Neuronal stem cell (in vitro differentiated cells): ENCODE measurements around the gene DBNDD2.

ENCODE experiments used
- DNase-seq: peaks from one replicate; pipeline ENCODE4 v3.0.0-alpha.2; 2013; ENCODE audit warnings: low spot score
- H2AFZ ChIP-seq: one replicate; pipeline ENCODE4 v1.6.1; 2013; ENCODE audit warnings: mild to moderate bottlenecking, low read length, inconsistent platforms
- H2AK5ac ChIP-seq: 2 replicates; pipeline ENCODE4 v1.6.1; 2013; ENCODE audit warnings: low read depth, mild to moderate bottlenecking, inconsistent platforms, low read length, moderate library complexity, mixed read lengths
- H2BK120ac ChIP-seq: 2 replicates; pipeline ENCODE4 v1.6.1; 2013; ENCODE audit warnings: low read depth, mild to moderate bottlenecking, inconsistent platforms, low read length, moderate library complexity, mixed read lengths
- H2BK12ac ChIP-seq: one replicate; pipeline ENCODE4 v1.6.1; 2013; ENCODE audit warnings: low read length, inconsistent platforms
- H2BK15ac ChIP-seq: 2 replicates; pipeline ENCODE4 v1.6.1; 2013; ENCODE audit warnings: mild to moderate bottlenecking, low read length, inconsistent platforms, mixed read lengths
- H2BK5ac ChIP-seq: one replicate; pipeline ENCODE4 v1.6.1; 2013; ENCODE audit warnings: inconsistent platforms, mild to moderate bottlenecking, low read length, moderate library complexity
- H3K14ac ChIP-seq: one replicate; pipeline ENCODE4 v1.6.1; 2013; ENCODE audit warnings: low read length, inconsistent platforms
- H3K18ac ChIP-seq: 2 replicates; pipeline ENCODE4 v1.6.1; 2013; ENCODE audit warnings: low read length, inconsistent platforms
- H3K23ac ChIP-seq: 2 replicates; pipeline ENCODE4 v1.6.1; 2013; ENCODE audit warnings: low read depth, mild to moderate bottlenecking, mixed read lengths, low read length, inconsistent platforms; ENCODE audit not compliant: poor library complexity
- H3K27ac ChIP-seq: replicated peaks from 3 replicates; pipeline ENCODE4 v1.5.1; 2013; ENCODE audit warnings: low read length, inconsistent platforms
- H3K27me3 ChIP-seq, 3 experiments: 2 replicates each; pipeline ENCODE4 v1.6.1; 2013; ENCODE audit warnings: low read length in 3 of 3, mild to moderate bottlenecking in 2 of 3, inconsistent platforms in 1 of 3, low read depth in 1 of 3, mixed read lengths in 1 of 3, moderate library complexity in 1 of 3; ENCODE audit not compliant: control insufficient read depth in 3 of 3, insufficient read depth in 3 of 3
- H3K36me3 ChIP-seq, 2 donors: replicated peaks in 1 of 2; 2 replicates each; pipeline ENCODE4 v1.6.1; 2013; ENCODE audit warnings: low read length in 2 of 2; ENCODE audit not compliant: control insufficient read depth in 2 of 2, insufficient read depth in 2 of 2
- H3K4ac ChIP-seq: 2 replicates; pipeline ENCODE4 v1.6.1; 2013; ENCODE audit warnings: inconsistent platforms, mild to moderate bottlenecking, low read length, moderate library complexity
- H3K4me1 ChIP-seq, 2 donors: 1 replicate in 1 of 2; 2 replicates in 1 of 2; pipeline ENCODE4 v1.6.1; 2013; ENCODE audit warnings: low read length in 2 of 2, low read depth in 1 of 2; ENCODE audit not compliant: control insufficient read depth in 2 of 2, insufficient read depth in 1 of 2
- H3K4me2 ChIP-seq: one replicate; pipeline ENCODE4 v1.6.1; 2013; ENCODE audit warnings: mild to moderate bottlenecking, low read length, inconsistent platforms; ENCODE audit not compliant: insufficient read depth, poor library complexity, severe bottlenecking
- H3K4me3 ChIP-seq, 2 donors: 2 replicates each; pipeline ENCODE4 v1.5.1; 2013; ENCODE audit warnings: low read length in 2 of 2, mild to moderate bottlenecking in 2 of 2, inconsistent platforms in 1 of 2, moderate library complexity in 1 of 2
- H3K79me1 ChIP-seq: one replicate; pipeline ENCODE4 v1.6.1; 2013; ENCODE audit warnings: low read depth, mild to moderate bottlenecking, inconsistent platforms, low read length, moderate library complexity
- H3K9ac ChIP-seq: one replicate; pipeline ENCODE4 v1.6.1; 2013; ENCODE audit warnings: mild to moderate bottlenecking, low read depth, low read length, inconsistent platforms; ENCODE audit not compliant: poor library complexity
- H3K9me3 ChIP-seq, 2 donors: replicated peaks in 1 of 2; 2 replicates each; pipeline versions ENCODE3 to v1.6.1; 2013; ENCODE audit warnings: low read length in 2 of 2, mild to moderate bottlenecking in 2 of 2, inconsistent platforms in 1 of 2, low read depth in 1 of 2, mixed read lengths in 1 of 2, moderate library complexity in 1 of 2; ENCODE audit not compliant: control insufficient read depth in 2 of 2, insufficient read depth in 1 of 2
- H4K8ac ChIP-seq: one replicate; pipeline ENCODE4 v1.6.1; 2013; ENCODE audit warnings: low read depth, mild to moderate bottlenecking, inconsistent platforms, low read length, moderate library complexity
- H4K91ac ChIP-seq: one replicate; pipeline ENCODE4 v1.6.1; 2013; ENCODE audit warnings: low read length, low read depth, mild to moderate bottlenecking, inconsistent platforms; ENCODE audit not compliant: poor library complexity
- WGBS, 2 donors: extraction: QIAGEN DNeasy Blood & Tissue Kit; methylation state at CpG; one replicate each; pipeline ENCODE4 v1.1.7; 2013; ENCODE audit warnings: missing lambda C conversion rate in 2 of 2, mixed read lengths in 1 of 2; ENCODE audit not compliant: insufficient read length in 2 of 2, insufficient replicate concordance in 1 of 2; ENCODE audit errors: extremely low coverage in 2 of 2; 5-methylcytosine and 5-hydroxymethylcytosine counted together

DBNDD2 gene

DNA sequence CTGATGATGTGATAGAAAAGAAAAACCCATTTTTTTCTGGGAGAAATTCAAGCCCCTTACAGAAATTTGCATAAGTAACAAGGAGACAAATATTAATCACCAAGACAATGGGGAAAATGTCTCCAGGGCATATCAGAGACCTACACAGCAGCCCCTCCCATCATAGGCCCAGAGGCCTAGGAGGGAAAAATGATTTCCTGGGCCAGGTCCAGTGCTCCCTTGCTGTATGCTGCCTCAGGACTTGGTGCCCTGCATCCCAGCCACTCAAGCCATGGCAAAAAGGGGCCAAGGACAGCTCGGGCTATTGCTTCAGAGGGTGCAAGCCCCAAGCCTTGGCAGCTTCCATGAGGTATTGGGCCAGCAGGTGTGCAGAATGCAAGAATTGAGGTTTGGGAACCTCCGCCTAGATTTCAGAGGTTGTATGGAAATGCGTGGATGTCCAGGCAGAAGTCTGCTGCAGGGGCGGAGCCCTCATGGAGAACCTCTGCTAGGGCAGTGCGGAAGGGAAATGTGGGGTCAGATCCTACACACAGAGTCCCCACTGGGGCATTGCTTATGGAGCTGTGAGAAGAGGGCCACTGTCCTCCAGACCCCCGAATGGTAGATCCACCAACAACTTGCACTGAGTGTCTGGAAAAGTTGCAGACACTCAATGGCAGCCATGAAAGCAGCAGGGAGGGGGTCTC, 7.6 kb upstream of the DBNDD2 start:
- no peak overlapping the region for H3K9ac ChIP-seq
- no peak overlapping the region for H3K18ac ChIP-seq
- no peak for DNase-seq
- H3K79me1 ChIP-seq, result peaks cover 2% of the 10 kb centered on the region
- no peak overlapping the region for H3K14ac ChIP-seq
- no peak overlapping the region for H4K91ac ChIP-seq
- no peaks in the 10 kb centered on the region for H3K36me3 ChIP-seq
- H2BK120ac ChIP-seq, result no peak overlapping the region
- no peak overlapping the region for H2BK5ac ChIP-seq
- H3K23ac ChIP-seq, result no peak overlapping the region
- H3K4ac ChIP-seq, result no peak overlapping the region
- no peak overlapping the region for H2AFZ ChIP-seq
- no peak overlapping the region for H4K8ac ChIP-seq
- peaks cover 10 to 14% of the 10 kb centered on the region in 2 donors for H3K9me3 ChIP-seq
- H3K27me3 ChIP-seq, result peaks cover 0 to 9% (median 0%) of the 10 kb centered on the region in 3 experiments
- no peak overlapping the region for H2AK5ac ChIP-seq
- H2BK12ac ChIP-seq, result no peak overlapping the region
- WGBS, 2 donors, result no CpG with 5 or more reads among the region's 6 CpGs
- no peak overlapping the region for H3K4me3 ChIP-seq
- H2BK15ac ChIP-seq, result no peak overlapping the region
- no peak overlapping the region for H3K27ac ChIP-seq
- peaks cover 0 to 1% of the 10 kb centered on the region in 2 donors for H3K4me1 ChIP-seq
- no peak overlapping the region for H3K4me2 ChIP-seq

GRCh38 chr20:45402946-45403345, 5.1 kb upstream of the DBNDD2 start:
- Histone ChIP-seq H3K4me1 (peaks cover 5 to 9% of the 10 kb centered on the region in 2 donors), H3K4me3 (no peak overlapping the region), H3K14ac (no peak overlapping the region), H3K27me3 (peaks cover 0 to 30% (median 3%) of the 10 kb centered on the region in 3 experiments), H3K9me3 (peaks cover 10 to 14% of the 10 kb centered on the region in 2 donors), H3K27ac (no peak overlapping the region), H2BK12ac (no peak overlapping the region), H2AFZ (no peak overlapping the region), H3K18ac (no peak overlapping the region), H3K23ac (no peak overlapping the region), H3K79me1 (peaks cover 2% of the 10 kb centered on the region), H3K9ac (no peak overlapping the region), H4K8ac (no peak overlapping the region), H3K4me2 (no peak overlapping the region), H2BK15ac (no peak overlapping the region), H2BK120ac (no peak overlapping the region), H4K91ac (no peak overlapping the region), H2BK5ac (no peak overlapping the region), H3K36me3 (no peaks in the 10 kb centered on the region), H3K4ac (no peak overlapping the region), H2AK5ac (no peak overlapping the region)
- no CpG with 5 or more reads among the region's 1 CpG for WGBS, 2 donors
- DNase-seq, result no peak

DNA sequence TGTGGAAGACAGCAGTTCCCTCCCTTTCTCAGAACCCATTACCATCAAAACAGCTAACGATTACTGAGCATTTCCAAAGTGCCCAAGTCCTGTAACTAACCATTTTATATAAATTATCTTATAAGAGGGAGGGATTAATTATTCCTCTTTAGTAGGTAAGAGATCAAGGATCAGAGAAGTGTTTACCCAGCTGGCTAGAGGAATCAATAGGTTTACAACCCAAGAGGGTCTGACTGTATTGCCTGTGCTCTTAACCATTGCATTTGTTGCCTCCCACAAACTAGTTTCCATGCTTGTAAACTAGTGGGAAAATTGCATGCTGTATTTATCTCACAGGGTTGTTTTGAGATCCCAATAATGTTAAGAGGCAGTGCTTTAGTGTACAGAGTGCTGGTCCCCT, 3.7 kb upstream of the DBNDD2 start:
- Histone ChIP-seq H3K27ac (no peak overlapping the region), H3K27me3 (peaks cover 0 to 32% (median 3%) of the 10 kb centered on the region in 3 experiments)

DNA sequence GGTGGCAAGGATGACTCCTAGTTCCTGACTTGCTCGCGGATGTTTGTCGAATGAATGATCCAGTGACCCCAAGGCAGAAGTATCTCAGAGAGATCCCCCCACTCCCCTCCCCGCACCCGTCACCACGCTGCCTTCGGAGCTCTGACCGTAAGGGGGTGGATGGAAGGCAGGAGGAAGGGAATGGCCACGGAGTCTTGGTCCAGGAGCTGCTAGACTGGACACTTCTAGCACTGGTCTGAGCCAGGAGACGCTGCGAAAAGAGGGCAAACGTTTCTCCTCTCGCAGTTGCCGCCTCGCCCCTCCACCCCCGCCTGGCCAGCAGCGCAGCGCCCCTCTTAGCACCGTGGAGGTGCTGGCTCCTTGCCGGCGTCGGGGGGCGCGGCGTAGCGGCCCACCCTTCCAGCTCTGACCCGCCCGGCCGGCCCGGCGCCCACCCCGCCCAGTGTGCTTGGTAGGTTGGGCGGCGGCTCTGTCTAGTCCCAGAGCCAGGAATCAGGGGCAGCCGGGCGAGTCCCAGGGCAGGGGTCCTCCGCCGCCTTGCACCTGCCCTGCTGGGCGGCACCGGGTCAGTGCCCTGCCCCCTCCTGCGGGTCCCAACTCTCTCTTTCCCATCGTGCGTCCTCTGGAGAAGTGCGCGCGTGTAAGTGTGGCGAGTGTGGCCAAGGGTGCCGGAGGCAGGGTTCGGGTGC, 2.4 kb upstream of the DBNDD2 start:
- Histone ChIP-seq H3K9ac (peak overlapping the region; percentile 88), H3K4me1 (peaks cover 5 to 9% of the 10 kb centered on the region in 2 donors), H3K79me1 (peaks cover under 1% of the 10 kb centered on the region), H4K8ac (peak overlapping the region; percentile 97), H2AFZ (peak overlapping the region; percentile 98), H3K23ac (peak overlapping the region; percentile 95), H3K4me2 (peak overlapping the region; percentile 100), H2AK5ac (peak overlapping the region; percentile 64), H3K18ac (peak overlapping the region; percentile 97), H3K27ac (no peak overlapping the region), H2BK12ac (peak overlapping the region; percentile 97), H3K36me3 (peaks cover 5 to 24% of the 10 kb centered on the region in 2 donors), H2BK5ac (no peak overlapping the region), H3K4ac (no peak overlapping the region), H3K4me3 (peak overlapping the region; percentile 81 to 94), H3K9me3 (peaks cover 6 to 9% of the 10 kb centered on the region in 2 donors), H2BK15ac (peak overlapping the region; percentile 76), H3K27me3 (peaks cover 0 to 32% (median 3%) of the 10 kb centered on the region in 3 experiments), H4K91ac (no peak overlapping the region), H2BK120ac (peak overlapping the region; percentile 36), H3K14ac (peak overlapping the region; percentile 66)
- no CpG with 5 or more reads among the region's 49 CpGs for WGBS, 2 donors
- DNase-seq, result peak; percentile 27

More for the DNA sequence above, 3.7 kb upstream of the DBNDD2 start:
- Histone ChIP-seq H3K79me1 (peaks cover 2% of the 10 kb centered on the region), H3K4ac (no peak overlapping the region), H3K23ac (no peak overlapping the region), H3K4me1 (peaks cover 5 to 9% of the 10 kb centered on the region in 2 donors), H2BK120ac (no peak overlapping the region), H3K18ac (no peak overlapping the region), H2BK5ac (no peak overlapping the region), H3K9ac (no peak overlapping the region), H2AK5ac (no peak overlapping the region), H3K36me3 (peaks cover 3 to 11% of the 10 kb centered on the region in 2 donors), H3K4me3 (no peak overlapping the region), H2BK12ac (no peak overlapping the region), H3K4me2 (no peak overlapping the region), H2AFZ (no peak overlapping the region), H3K14ac (no peak overlapping the region), H2BK15ac (no peak overlapping the region), H4K91ac (no peak overlapping the region), H3K9me3 (peaks cover 9 to 14% of the 10 kb centered on the region in 2 donors), H4K8ac (no peak overlapping the region)
- no peak for DNase-seq
- WGBS, 2 donors, result no CpG with 5 or more reads among the region's 1 CpG
